ENCODE measurements around the gene SSX4B.
"Not testable (repeated sequence)": the region's sequence is repeated elsewhere in the genome, so short reads cannot be mapped to it uniquely, and the experiment has no call there.

GRCh38 chrX:48429606-48430005 is 17.8 kb upstream of the SSX4B start:
- not testable (repeated sequence) for TF ChIP-seq CTCF, POLR2A (IDR thresholded peaks at IDR 0.05)
